Neural crest cell (in vitro differentiated cells): Measurements from ENCODE around the gene UTP11. TPM values are rescaled to one million over a fixed set of nuclear protein-coding genes. Genes with fewer than 3 reads are reported as not detected.

ENCODE experiments used
- DNase-seq: peaks from one replicate; pipeline ENCODE4 v3.0.0; 2021; ENCODE audit warnings: low read depth, mixed read lengths, low spot score
- H3K27ac Mint-ChIP-seq: one replicate; pipeline ENCODE4 v1.8.0; 2021; ENCODE audit warnings: mild to moderate bottlenecking, mixed read lengths; ENCODE audit not compliant: unreplicated experiment
- H3K27me3 Mint-ChIP-seq: 2 replicates; pipeline ENCODE4 v1.8.0; 2021; ENCODE audit warnings: low read depth, mild to moderate bottlenecking, mixed read lengths
- H3K36me3 Mint-ChIP-seq: 2 replicates; pipeline ENCODE4 v1.8.0; 2021; ENCODE audit warnings: low read depth, mild to moderate bottlenecking, mixed read lengths
- H3K4me1 Mint-ChIP-seq: 2 replicates; pipeline ENCODE4 v1.8.0; 2021; ENCODE audit warnings: mixed read lengths
- H3K4me3 Mint-ChIP-seq: one replicate; pipeline ENCODE4 v1.8.0; 2021; ENCODE audit warnings: mild to moderate bottlenecking, mixed read lengths
- H3K9me3 Mint-ChIP-seq: 2 replicates; pipeline ENCODE4 v1.8.0; 2021; ENCODE audit warnings: mixed read lengths
- CTCF ChIP-seq: fragments of 200-600 bp; sonication (generic); conservative IDR thresholded peaks from 2 replicates; pipeline ENCODE4 v1.5.0; 2021; ENCODE audit warnings: antibody characterized with exemption, mild to moderate bottlenecking
- total RNA-seq: library from RNA; stranded (reverse); gene quantifications from 2 replicates; pipeline ENCODE4 v1.2.1, GENCODE V29; 2021

UTP11 gene
- total RNA-seq, 1 donor from 2014 or later, result 41.2 TPM

GRCh38 chr1:38074302-38074677, 61.8 kb downstream of the UTP11 start:
- no peak overlapping the region for H3K4me3 Mint-ChIP-seq
- peaks cover 43% of the 10 kb centered on the region for H3K4me1 Mint-ChIP-seq
- no peak for TF ChIP-seq CTCF
- no peaks in the 10 kb centered on the region for H3K36me3 Mint-ChIP-seq
- no peak overlapping the region for H3K27ac Mint-ChIP-seq
- H3K27me3 Mint-ChIP-seq, result peaks cover 4% of the 10 kb centered on the region
- DNase-seq, result no peak
- H3K9me3 Mint-ChIP-seq, result no peaks in the 10 kb centered on the region

Other genes starting within 250 kb of the UTP11 start
- gene EPHA10, start 247.6 kb upstream of the UTP11 start, total RNA-seq, result 0.63 and 0.77 TPM in 2 replicates
- 16.0 and 17.6 TPM in 2 replicates for gene MANEAL, start 218.9 kb upstream of the UTP11 start, total RNA-seq
- gene C1orf122, start 204.9 kb upstream of the UTP11 start, total RNA-seq, result 37.3 and 40.0 TPM in 2 replicates
- gene YRDC, start 204.5 kb upstream of the UTP11 start, total RNA-seq, result 17.0 and 17.6 TPM in 2 replicates
- 15.7 and 19.9 TPM in 2 replicates for gene MTF1, start 153.1 kb upstream of the UTP11 start, total RNA-seq
- gene INPP5B, start 65.7 kb upstream of the UTP11 start, total RNA-seq, result 18.8 and 19.1 TPM in 2 replicates
- 113 and 119 TPM in 2 replicates for gene SF3A3, start 22.7 kb upstream of the UTP11 start, total RNA-seq
- 21.2 and 22.4 TPM in 2 replicates for gene FHL3, start 7.2 kb upstream of the UTP11 start, total RNA-seq
- gene POU3F1, start 34.1 kb downstream of the UTP11 start, total RNA-seq, result 10.7 and 12.1 TPM in 2 replicates